ENCODE measurements around the gene MTHFR. TPM values are rescaled to one million over a fixed set of nuclear protein-coding genes. Genes with fewer than 3 reads are reported as not detected.

MTHFR gene
- polyA plus RNA-seq, 4 donors = 11.2 to 20.1 (median 15.4) TPM

DNA sequence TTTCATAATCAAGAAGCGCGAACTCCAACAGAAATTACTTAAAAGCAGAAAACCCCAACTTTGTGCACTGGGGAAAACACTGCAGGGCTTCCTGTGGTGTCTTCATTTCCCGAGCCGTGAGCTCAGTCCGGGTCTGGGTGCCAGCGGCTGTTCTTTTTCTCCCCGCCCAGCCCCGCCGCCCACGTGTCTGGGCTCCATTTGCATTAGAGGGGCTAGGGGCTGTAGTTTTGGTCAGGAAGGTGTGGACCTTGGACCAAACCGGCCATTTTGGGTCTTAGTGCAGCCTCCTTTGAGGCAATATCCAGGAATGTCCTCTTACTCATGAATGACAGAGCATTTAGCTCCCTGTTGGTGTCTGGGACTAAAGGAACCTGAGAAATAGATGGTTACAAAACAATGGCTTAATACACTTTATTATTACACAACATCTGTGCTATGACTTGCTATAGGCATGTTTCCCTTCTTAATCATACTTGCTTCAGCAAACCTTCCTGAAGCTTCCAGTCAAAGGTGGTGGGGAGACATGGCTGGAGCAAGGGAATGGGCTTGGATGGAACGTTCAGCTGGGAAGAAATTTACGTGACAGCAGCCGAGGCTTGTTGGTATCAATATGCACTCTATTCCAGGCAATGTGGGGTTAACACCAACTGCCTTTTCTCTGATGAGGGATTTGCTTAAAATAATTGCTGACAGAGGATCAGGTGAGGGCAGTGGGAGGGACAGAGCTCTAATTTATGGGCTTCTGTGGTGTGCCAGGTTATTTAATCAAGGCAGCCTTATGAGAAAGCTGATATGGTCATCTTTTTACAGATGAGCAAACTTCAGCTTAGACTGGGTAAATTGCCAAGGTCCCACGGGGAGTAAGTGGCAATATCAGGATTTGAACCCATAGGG, 68.8 kb downstream of the MTHFR start:
- H3K4me1 ChIP-seq (ENCODE audit: control insufficient read depth in 3 of 3, insufficient read depth in 2 of 3, low read depth in 1 of 3, low read length in 2 of 3) = peaks cover 0 to 15% (median 7%) of the 10 kb centered on the region in 3 donors
- no peaks in the 10 kb centered on the region for H3K9me3 ChIP-seq (ENCODE audit: control insufficient read depth in 2 of 2, insufficient read depth in 1 of 2, low read depth in 1 of 2, low read length in 1 of 2)
- H3K27ac ChIP-seq (ENCODE audit: low read depth in 1 of 3, low read length in 2 of 3) = peak overlapping the region in 2 of 3 donors; percentile 53 to 92
- FAIRE-seq = no peak
- peak; percentile 30 to 68 for DNase-seq
- H3K4me3 ChIP-seq (ENCODE audit: low read depth in 1 of 3, low read length in 3 of 3) = peak overlapping the region; percentile 47 to 87 (median 74)
- WGBS, 3 donors = 12 to 15% (median 15%) methylated on average over 15 of the region's 15 CpGs
- H3K36me3 ChIP-seq (ENCODE audit: control insufficient read depth in 3 of 3, insufficient read depth in 2 of 3, low read depth in 1 of 3, low read length in 3 of 3) = no peaks in the 10 kb centered on the region
- no peaks in the 10 kb centered on the region for H3K27me3 ChIP-seq (ENCODE audit: control insufficient read depth in 3 of 3, insufficient read depth in 3 of 3, low read length in 3 of 3)

DNA sequence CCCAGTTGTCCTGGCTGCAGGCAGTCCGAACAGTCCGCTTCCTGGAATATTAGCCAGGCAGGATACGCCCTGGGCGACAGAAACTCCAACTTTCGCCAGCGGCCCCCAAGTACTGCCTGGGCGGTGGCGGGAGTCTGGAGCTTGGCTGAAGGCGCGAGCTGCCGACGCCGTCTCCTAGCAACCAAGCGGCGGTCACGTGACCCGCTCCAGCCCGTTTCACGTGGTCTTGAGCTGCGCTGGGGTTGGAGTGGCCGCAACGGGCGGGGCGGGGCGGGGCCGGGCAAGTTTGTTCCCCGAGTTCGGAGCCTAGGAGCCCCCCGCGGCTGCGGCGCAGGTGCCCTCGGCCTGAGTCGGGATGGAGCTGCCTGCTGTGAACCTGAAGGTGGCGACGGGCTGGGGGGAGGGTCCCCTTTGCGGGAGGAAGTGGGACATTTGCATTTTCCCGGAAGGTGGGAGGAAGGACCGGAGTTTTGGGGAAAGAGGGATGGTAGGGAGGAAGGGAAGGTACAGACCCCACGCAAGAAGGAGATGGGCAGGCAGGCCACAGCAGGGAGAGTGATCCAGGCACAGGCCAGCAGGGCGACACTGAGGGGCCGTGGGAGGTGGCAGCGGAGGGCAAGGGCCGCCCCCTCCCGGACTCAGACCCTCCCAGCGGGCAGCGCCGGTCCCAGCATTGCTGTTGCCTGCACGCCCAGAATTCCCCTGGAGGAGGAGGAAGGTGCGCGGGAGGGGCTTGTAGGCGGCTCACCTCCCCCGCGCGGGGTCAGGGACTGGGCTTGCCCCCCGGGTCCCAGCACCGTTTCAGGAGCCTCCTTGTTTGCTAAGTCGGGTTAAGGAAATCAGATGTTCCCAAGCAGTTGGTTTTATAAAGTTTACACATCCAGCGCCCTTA, 69.7 kb downstream of the MTHFR start, which contains the start of gene AGTRAP:
Gene AGTRAP (plus strand): TSS at position 283 of the 892 bp plus-strand sequence. CDS start 73 bp downstream, at position 356.
- 1 to 2% (median 2%) methylated on average over 57 to 59 of the region's 59 CpGs for WGBS, 3 donors
- Histone ChIP-seq H3K36me3 (ENCODE audit: control insufficient read depth in 3 of 3, insufficient read depth in 2 of 3, low read depth in 1 of 3, low read length in 3 of 3) (no peaks in the 10 kb centered on the region), H3K27me3 (ENCODE audit: control insufficient read depth in 3 of 3, insufficient read depth in 3 of 3, low read length in 3 of 3) (no peaks in the 10 kb centered on the region), H3K4me1 (ENCODE audit: control insufficient read depth in 3 of 3, insufficient read depth in 2 of 3, low read depth in 1 of 3, low read length in 2 of 3) (peaks cover 0 to 18% (median 7%) of the 10 kb centered on the region in 3 donors), H3K9me3 (ENCODE audit: control insufficient read depth in 2 of 2, insufficient read depth in 1 of 2, low read depth in 1 of 2, low read length in 1 of 2) (no peaks in the 10 kb centered on the region), H3K27ac (ENCODE audit: low read depth in 1 of 3, low read length in 2 of 3) (peak within 1 kb of the TSS; percentile 15 to 92 (median 53)), H3K4me3 (ENCODE audit: low read depth in 1 of 3, low read length in 3 of 3) (peak within 1 kb of the TSS; percentile 47 to 87 (median 74))
- DNase-seq (peak; percentile 87 to 97), FAIRE-seq (no peak)

Other genes with a start within 250 kb of the MTHFR start
- gene FBXO2, start 151.5 kb downstream of the MTHFR start, polyA plus RNA-seq = 100 to 1,000 TPM in 1 of 4 donors, 10 to 100 TPM in 2, 1 to 10 TPM in 1; 5.7 to 128 (median 45.3) TPM
- gene FBXO44, start 151.1 kb downstream of the MTHFR start, polyA plus RNA-seq = 10 to 100 TPM; 11.0 to 32.4 (median 27.8) TPM
- 10 to 100 TPM; 10.2 to 41.6 (median 27.2) TPM for gene FBXO6, start 141.8 kb downstream of the MTHFR start, polyA plus RNA-seq
- 10 to 100 TPM; 17.2 to 34.6 (median 27.6) TPM for gene MAD2L2, start 124.8 kb downstream of the MTHFR start, polyA plus RNA-seq
- under 1 TPM in 2 of 4 donors, not detected in 2; 0.07 to 0.15 TPM for gene DRAXIN, start 114.3 kb downstream of the MTHFR start, polyA plus RNA-seq
- 10 to 100 TPM in 2 of 4 donors, 1 to 10 TPM in 2; 5.6 to 54.9 (median 19.2) TPM for gene AGTRAP, start 69.8 kb downstream of the MTHFR start, polyA plus RNA-seq
- gene C1orf167, start 43.8 kb downstream of the MTHFR start, polyA plus RNA-seq = 1 to 10 TPM in 3 of 4 donors, under 1 TPM in 1; 0.10 to 2.4 (median 1.4) TPM
- 10 to 100 TPM in 3 of 4 donors, 1 to 10 TPM in 1; 9.2 to 20.9 (median 12.1) TPM for gene CLCN6, start 227 bp upstream of the MTHFR start, polyA plus RNA-seq
- 10 to 100 TPM in 1 of 4 donors, 1 to 10 TPM in 1, under 1 TPM in 1, not detected in 1; 0.68 to 22.4 (median 1.4) TPM for gene NPPA, start 41.8 kb upstream of the MTHFR start, polyA plus RNA-seq
- gene NPPB, start 53.0 kb upstream of the MTHFR start, polyA plus RNA-seq = 100 to 1,000 TPM in 1 of 4 donors, 10 to 100 TPM in 1, under 1 TPM in 1, not detected in 1; 0.39 to 145 (median 19.7) TPM
- gene KIAA2013, start 120.5 kb upstream of the MTHFR start, polyA plus RNA-seq = 100 to 1,000 TPM in 1 of 4 donors, 10 to 100 TPM in 3; 76.5 to 109 (median 77.4) TPM
- gene PLOD1, start 128.8 kb upstream of the MTHFR start, polyA plus RNA-seq = 10 to 100 TPM; 26.7 to 74.4 (median 43.2) TPM
- gene MFN2, start 174.5 kb upstream of the MTHFR start, polyA plus RNA-seq = 10 to 100 TPM; 60.3 to 87.0 (median 78.9) TPM
- gene MIIP, start 213.5 kb upstream of the MTHFR start, polyA plus RNA-seq = 10 to 100 TPM; 23.7 to 65.7 (median 39.1) TPM

All from small intestine (tissue), 7 donors.